ENCODE measurements around the gene FOXO1.
"Not testable (repeated sequence)": the region's sequence is repeated elsewhere in the genome, so short reads cannot be mapped to it uniquely, and the experiment has no call there.

Gene FOXO1

GRCh38 chr13:40666045-40666932, at the start of gene FOXO1:
Gene FOXO1, minus strand, starts transcription at chr13:40666641. Its CDS starts 429 bp downstream, at chr13:40666212.
- peak; percentile 82 for DNase-seq (ENCODE audit: low spot score)

GRCh38 chr13:40714433-40714832, 48.0 kb upstream of the FOXO1 start:
- not testable (repeated sequence) for DNase-seq (ENCODE audit: low spot score)

DNA sequence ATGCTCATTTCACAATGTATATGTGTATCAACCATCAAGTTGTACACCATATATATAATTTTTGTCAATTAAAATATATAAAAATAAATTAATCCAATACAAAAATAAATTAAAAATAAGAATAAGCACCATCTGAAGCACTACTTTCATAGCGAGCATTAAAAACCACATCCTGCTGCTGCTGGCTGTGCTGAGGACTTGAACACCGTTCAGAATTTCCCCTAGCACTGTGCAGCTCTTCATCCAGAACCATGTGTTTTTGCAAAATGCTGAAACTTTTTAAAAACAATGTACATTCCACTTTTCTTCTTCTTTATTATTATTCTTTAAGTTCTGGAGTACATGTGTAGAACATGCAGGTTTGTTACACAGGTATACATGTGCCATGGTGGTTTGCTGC, 40.0 kb upstream of the FOXO1 start:
- DNase-seq (ENCODE audit: low spot score): no peak

DNA sequence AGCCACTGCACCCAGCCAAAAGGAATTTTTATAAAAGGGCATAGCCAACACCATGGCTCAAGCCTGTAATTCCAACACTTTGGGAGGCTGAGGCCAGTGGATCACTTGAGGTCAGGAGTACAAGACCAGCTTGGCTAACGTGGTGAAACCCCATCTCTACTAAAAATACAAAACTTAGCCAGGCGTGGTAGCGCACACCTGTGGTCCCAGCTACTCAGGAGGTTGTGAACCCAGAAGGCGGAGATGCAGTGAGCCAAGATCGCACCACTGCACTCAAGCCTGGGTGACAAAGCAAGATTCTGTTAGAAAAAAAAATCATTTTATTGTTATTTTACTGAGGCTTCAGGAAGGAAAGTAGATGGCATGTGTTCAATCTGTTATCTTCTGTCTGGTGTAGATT, 31.3 kb upstream of the FOXO1 start:
- no peak for DNase-seq (ENCODE audit: low spot score)

DNA sequence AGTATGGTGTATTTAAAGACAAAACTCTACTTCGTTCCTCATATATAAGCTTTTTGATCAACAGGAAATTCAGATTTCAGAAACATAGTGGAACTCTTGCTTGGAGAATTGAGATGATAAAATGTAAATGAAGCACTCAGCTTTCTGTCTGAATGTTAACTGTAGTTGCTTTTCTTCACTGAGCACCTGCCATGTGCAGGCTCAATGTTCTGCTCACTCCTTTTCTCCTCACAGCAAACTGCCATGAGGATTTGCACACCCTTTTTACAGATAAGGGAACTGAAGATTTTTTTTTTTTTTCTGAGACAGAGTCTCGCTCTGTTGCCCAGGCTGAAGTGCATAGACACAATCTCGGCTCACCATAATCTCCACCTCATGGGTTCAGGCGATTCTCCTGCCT, 28.0 kb upstream of the FOXO1 start:
- DNase-seq (ENCODE audit: low spot score): no peak

DNA sequence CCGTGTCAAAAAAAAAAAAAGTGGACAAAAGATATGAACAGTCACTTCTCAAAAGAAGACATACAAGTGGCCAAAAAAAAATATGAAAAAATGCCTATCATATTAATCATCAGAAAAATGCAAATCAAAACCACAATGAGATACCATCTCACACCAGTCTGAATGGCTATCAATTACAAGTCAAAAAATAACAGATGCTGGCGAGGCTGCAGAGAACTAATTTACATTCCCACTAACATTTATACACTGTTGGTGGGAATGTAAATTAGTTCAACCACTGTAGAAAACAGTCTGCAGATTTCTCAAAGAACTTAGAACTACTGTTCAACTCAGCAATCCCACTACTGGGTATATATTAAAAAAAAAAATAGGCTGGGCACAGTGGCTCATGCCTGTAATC, 26.5 kb upstream of the FOXO1 start:
- DNase-seq (ENCODE audit: low spot score): no peak

DNA sequence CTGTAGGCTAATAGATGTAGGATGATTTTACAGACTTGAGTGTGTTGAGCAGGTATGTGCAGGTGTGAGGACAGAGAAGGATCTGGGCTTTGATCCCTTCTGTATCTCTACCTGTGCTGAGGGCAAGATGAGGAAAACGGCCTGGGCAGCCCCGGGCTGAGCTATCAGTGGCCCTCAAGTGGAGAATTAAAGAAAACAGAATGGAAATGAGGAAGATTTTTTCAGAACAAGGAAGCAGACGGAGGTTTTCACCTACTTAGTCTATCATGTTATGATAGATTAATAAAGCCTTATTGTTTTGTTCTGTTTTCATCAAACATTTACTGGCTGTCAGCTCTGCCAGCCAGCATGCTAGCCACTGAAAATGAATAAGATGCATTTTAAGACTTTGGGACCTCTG, 22.3 kb upstream of the FOXO1 start:
- no peak for DNase-seq (ENCODE audit: low spot score)

GRCh38 chr13:40682449-40683240, 16.2 kb upstream of the FOXO1 start:
- DNase-seq (ENCODE audit: low spot score): peak; percentile 81

GRCh38 chr13:40681341-40682146, 15.1 kb upstream of the FOXO1 start:
- DNase-seq (ENCODE audit: low spot score): peak; percentile 61

DNA sequence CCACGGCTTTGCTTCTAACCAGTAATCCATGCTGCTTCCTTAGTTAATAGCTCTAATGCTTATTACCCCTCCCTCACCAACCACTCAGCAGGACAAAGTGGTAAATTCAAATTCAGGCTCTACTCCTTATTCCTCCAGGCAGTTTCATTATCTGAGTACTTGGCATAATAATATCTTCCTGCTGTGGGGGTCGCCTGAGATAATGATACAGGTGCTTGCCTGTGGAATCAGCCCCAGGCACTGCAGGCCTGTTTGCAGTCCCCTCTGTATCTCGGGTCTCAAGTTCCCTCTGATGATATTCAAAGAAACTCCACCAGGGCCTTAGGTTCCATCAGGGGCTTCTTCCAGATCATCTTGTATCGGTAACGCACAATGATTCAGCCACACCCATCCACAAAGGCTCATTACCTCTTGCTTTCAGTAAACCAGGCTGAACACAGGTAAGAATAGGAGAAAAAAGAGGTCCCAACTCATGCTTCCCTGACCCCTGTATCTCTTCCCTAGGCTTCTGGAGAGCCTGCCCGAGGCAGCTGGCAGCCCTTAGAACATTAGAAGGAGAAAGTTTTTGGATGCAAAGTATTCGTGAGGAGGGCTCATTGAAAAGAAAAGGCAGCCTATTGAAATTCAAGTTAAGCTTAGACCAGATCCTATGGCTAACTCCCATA, 14.3 kb upstream of the FOXO1 start:
- DNase-seq (ENCODE audit: low spot score): no peak

- no peak for DNase-seq (ENCODE audit: low spot score)
Measured at GRCh38 chr13:40679480-40679985, 13.1 kb upstream of the FOXO1 start.

GRCh38 chr13:40677064-40677463, 10.6 kb upstream of the FOXO1 start:
- no peak for DNase-seq (ENCODE audit: low spot score)

GRCh38 chr13:40676007-40676406, 9.6 kb upstream of the FOXO1 start:
- DNase-seq (ENCODE audit: low spot score): no peak

GRCh38 chr13:40673414-40673813, 7.0 kb upstream of the FOXO1 start:
- DNase-seq (ENCODE audit: low spot score): no peak

DNA sequence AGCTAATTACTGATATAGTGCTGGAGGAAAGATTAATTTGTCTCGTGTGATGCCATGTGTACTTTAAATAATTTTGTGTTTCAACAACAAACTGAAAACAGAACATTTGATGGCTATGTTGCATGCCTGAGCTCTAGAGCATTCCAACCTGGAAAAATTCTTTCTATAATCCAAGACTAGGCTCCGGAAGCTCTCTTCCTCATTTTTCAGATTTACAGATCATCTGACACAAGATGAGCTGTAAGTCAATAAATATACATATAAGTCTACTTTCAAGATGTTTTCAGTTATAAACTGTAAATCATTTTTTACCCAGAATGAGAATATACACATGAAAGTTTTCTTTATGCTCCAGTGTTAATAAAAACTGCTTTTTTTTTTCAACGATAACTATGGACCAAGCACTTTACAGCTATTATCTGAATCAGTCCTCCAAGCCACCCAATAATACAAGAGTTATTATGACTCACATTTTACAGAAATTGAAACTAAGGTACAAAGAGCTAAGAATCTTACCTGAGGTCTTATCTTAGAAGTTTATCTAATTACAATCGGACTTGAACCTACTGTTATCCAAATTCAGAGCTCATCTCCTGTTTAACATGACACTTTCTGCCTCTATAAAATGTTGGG, 6.4 kb upstream of the FOXO1 start:
- DNase-seq (ENCODE audit: low spot score): no peak

DNA sequence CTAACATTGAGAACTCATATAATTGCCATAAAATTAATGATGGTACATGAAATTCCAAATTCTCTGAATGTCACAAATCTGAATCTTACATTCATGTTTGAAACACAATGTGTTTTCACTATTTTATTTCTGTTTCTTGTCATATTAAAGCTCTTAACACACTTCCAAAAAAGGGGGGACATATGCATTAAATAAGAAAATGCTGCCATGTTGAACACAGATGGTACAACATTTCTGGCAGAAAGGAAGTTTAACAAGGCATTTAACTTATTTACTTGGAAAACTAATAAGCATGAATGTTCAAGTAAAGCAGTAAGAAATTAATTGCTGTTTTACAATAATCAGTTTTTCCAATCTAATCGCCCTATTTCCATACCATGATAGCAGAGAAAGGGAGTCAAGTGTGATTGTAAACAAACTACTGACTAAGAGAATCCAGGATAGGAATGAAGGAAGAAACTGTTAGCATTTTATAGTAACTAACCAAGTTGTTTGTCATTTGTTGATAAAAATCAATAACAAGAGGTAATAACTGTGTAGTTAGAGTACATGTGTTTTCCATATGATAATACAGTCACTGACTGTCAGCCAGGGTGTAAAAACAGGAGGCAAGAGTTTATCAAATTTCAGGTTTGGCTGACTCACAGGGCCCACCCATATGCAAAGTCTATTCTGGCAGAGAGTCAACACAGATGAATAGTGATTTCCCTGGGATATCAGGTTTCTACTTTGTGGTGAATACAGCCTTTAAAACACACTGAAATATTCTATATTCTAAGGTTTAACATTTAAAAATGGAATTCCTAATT, 5.7 kb upstream of the FOXO1 start:
- peak; percentile 93 for DNase-seq (ENCODE audit: low spot score)

GRCh38 chr13:40670307-40670706, 3.9 kb upstream of the FOXO1 start:
- DNase-seq (ENCODE audit: low spot score): no peak

- peak; percentile 81 for DNase-seq (ENCODE audit: low spot score)
Measured at GRCh38 chr13:40668335-40668734, 1.9 kb upstream of the FOXO1 start.

GRCh38 chr13:40667622-40667978, 1.2 kb upstream of the FOXO1 start:
- no peak for DNase-seq (ENCODE audit: low spot score)

DNA sequence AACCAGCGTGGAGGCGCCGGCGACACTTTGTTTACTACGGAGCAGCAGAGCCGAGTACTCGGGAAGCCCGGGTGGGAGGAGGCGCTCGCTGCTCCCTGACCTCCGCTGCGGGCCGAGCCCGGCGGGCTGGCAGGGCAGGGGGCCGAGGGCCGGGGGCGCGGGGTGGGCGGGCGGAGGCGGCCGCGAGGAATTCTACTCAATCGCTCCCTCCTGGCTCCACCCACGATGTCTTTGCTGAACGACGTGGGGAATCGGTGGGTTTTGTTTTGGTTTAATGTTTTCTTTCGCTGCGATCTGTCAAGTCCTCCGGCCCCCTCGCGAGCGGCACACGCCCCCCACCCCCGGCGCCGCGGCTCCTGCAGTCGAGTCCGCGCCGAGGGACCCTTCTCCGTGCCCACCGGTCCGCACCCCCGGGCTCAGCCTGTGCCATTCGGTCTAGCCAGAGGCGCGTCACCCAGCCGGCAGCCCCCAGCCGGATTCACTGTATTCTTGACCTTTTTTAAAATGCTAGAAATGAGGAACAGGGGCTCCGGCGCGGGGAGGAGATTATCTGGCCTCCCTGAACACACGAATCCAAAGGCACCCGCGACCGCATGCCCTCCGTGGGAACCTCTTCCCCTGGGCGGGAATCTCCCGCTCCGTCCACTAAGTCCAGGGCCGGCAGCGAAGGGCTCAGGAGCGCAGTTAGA, 636 bp upstream of the FOXO1 start:
- no peak for DNase-seq (ENCODE audit: low spot score)
